DND-41 (cell line): ENCODE measurements around the gene DLG1.

Source experiments
- ATAC-seq: fragments of 200-7000 bp; cut with Tn5 transposase; 3 replicates; pipeline ENCODE4 v1.9.1; 2021; ENCODE audit warnings: low read depth; ENCODE audit not compliant: insufficient read depth
- DNase-seq: peaks from one replicate; pipeline ENCODE4 v3.0.0-alpha.2; 2020
- H2AFZ ChIP-seq: 2 replicates; pipeline ENCODE4 v1.6.0; 2012; ENCODE audit warnings: low read depth, low read length
- H3K27ac ChIP-seq: 2 replicates; pipeline ENCODE4 v1.5.1; 2012; ENCODE audit warnings: low read length, inconsistent platforms
- H3K27me3 ChIP-seq: fragments of 200-600 bp; sonication (generic); 2 replicates; pipeline ENCODE4 v1.6.0; 2012; ENCODE audit warnings: low read length, mild to moderate bottlenecking, inconsistent platforms; ENCODE audit not compliant: insufficient read depth, poor library complexity
- H3K36me3 ChIP-seq: 2 replicates; pipeline ENCODE4 v1.5.1; 2012; ENCODE audit warnings: low read length, inconsistent platforms; ENCODE audit not compliant: insufficient read depth
- H3K4me1 ChIP-seq: 2 replicates; pipeline ENCODE4 v1.5.1; 2012; ENCODE audit warnings: mild to moderate bottlenecking, low read length; ENCODE audit not compliant: insufficient read depth
- H3K4me2 ChIP-seq: 2 replicates; pipeline ENCODE4 v1.6.0; 2012; ENCODE audit warnings: mild to moderate bottlenecking, moderate library complexity, low read length, inconsistent platforms; ENCODE audit not compliant: insufficient read depth
- H3K4me3 ChIP-seq, 2 experiments: fragments of 200-600 bp in 1 of 2; shearing (Covaris generic) in 1 of 2; 2 replicates each; pipeline ENCODE4 v1.5.1; 2012 to 2016; ENCODE audit warnings: inconsistent platforms in 2 of 2, low read length in 2 of 2, mild to moderate bottlenecking in 2 of 2, low read depth in 1 of 2, moderate library complexity in 1 of 2
- H3K79me2 ChIP-seq: 2 replicates; pipeline ENCODE4 v1.6.0; 2012; ENCODE audit warnings: low read length, inconsistent platforms; ENCODE audit not compliant: insufficient read depth
- H3K9ac ChIP-seq: 2 replicates; pipeline ENCODE4 v1.6.0; 2012; ENCODE audit warnings: low read depth, mild to moderate bottlenecking, inconsistent platforms, low read length, moderate library complexity
- H3K9me3 ChIP-seq: 2 replicates; pipeline ENCODE4 v1.5.1; 2012; ENCODE audit warnings: low read length, moderate library complexity, mild to moderate bottlenecking, inconsistent platforms; ENCODE audit not compliant: insufficient read depth, severe bottlenecking
- H4K20me1 ChIP-seq: 2 replicates; pipeline ENCODE4 v1.6.0; 2012; ENCODE audit warnings: low read length; ENCODE audit not compliant: insufficient read depth
- EZH2 ChIP-seq: IDR thresholded peaks from 3 replicates; pipeline ENCODE4 v1.6.1; 2012; ENCODE audit warnings: borderline replicate concordance, low read depth, mild to moderate bottlenecking, moderate library complexity, low read length, inconsistent platforms; ENCODE audit not compliant: severe bottlenecking
- TF ChIP-seq, protein P1 (sequence below): IDR thresholded peaks from 2 replicates; pipeline ENCODE4 v1.5.1; 2012; ENCODE audit warnings: borderline replicate concordance, low read length, moderate library complexity, mild to moderate bottlenecking; ENCODE audit not compliant: poor library complexity, severe bottlenecking; ENCODE audit errors: extremely low read depth

The DLG1 gene

DNA sequence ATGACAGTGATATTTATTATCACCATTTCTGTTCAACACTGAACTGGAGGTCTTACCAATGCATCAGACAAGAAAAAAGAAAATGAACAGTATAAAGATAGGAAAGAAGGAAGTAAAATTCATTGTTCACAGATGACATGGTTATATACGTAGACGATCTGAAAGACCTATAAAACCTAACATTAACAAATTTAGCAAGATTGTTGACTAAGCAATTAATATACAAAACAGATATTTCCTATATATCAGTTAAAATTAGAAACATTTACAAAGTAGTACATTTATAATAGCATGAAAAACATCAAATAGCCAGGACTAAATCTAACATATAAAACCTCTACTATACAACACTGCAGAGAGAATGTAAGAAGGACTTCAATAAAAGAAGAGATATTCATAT is 176.0 kb downstream of the DLG1 start:
- Histone ChIP-seq H3K27me3 (no peaks in the 10 kb centered on the region), H3K4me3 (no peak overlapping the region), H3K9ac (no peak overlapping the region), H2AFZ (no peak overlapping the region), H3K36me3 (peaks cover 18% of the 10 kb centered on the region; the same call in 1 of the 2 replicates), H4K20me1 (no peaks in the 10 kb centered on the region), H3K27ac (no peak overlapping the region), H3K4me2 (no peak overlapping the region), H3K9me3 (no peaks in the 10 kb centered on the region), H3K79me2 (no peaks in the 10 kb centered on the region), H3K4me1 (no peaks in the 10 kb centered on the region)
- DNase-seq (no peak), ATAC-seq (no peak)
- TF ChIP-seq, protein P1, sequence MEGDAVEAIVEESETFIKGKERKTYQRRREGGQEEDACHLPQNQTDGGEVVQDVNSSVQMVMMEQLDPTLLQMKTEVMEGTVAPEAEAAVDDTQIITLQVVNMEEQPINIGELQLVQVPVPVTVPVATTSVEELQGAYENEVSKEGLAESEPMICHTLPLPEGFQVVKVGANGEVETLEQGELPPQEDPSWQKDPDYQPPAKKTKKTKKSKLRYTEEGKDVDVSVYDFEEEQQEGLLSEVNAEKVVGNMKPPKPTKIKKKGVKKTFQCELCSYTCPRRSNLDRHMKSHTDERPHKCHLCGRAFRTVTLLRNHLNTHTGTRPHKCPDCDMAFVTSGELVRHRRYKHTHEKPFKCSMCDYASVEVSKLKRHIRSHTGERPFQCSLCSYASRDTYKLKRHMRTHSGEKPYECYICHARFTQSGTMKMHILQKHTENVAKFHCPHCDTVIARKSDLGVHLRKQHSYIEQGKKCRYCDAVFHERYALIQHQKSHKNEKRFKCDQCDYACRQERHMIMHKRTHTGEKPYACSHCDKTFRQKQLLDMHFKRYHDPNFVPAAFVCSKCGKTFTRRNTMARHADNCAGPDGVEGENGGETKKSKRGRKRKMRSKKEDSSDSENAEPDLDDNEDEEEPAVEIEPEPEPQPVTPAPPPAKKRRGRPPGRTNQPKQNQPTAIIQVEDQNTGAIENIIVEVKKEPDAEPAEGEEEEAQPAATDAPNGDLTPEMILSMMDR = no peak
- TF ChIP-seq EZH2 = no peak

DNA sequence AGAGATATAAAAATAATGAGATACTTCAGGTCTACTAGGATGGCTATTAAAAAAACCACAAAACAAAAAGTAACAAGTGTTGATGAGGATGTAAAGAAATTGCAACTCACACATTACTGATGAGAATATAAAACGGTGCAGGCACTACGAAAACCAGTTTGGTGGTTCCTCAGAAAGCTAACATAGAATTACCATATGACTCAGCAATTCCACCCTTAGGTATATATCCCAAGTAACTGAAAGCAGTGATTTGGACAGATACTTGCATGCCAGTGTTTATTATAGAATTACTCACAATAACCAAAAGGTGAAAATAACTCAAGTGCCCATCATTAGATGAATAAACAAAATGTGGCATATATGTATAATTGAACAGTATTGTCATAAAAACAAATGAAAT is 181.3 kb downstream of the DLG1 start:
- no peak for TF ChIP-seq EZH2
- TF ChIP-seq, protein P1 = no peak
- no peaks in the 10 kb centered on the region for H3K27me3 ChIP-seq
- H3K4me1 ChIP-seq = no peaks in the 10 kb centered on the region
- no peak overlapping the region for H2AFZ ChIP-seq
- no peak for ATAC-seq
- no peak overlapping the region for H3K27ac ChIP-seq
- no peaks in the 10 kb centered on the region for H3K9me3 ChIP-seq
- H3K4me2 ChIP-seq = no peak overlapping the region
- no peaks in the 10 kb centered on the region for H3K79me2 ChIP-seq
- H3K4me3 ChIP-seq = no peak overlapping the region
- DNase-seq = no peak
- H3K36me3 ChIP-seq = peaks cover 30% of the 10 kb centered on the region; the same call in 1 of the 2 replicates
- no peaks in the 10 kb centered on the region for H4K20me1 ChIP-seq
- no peak overlapping the region for H3K9ac ChIP-seq

DNA sequence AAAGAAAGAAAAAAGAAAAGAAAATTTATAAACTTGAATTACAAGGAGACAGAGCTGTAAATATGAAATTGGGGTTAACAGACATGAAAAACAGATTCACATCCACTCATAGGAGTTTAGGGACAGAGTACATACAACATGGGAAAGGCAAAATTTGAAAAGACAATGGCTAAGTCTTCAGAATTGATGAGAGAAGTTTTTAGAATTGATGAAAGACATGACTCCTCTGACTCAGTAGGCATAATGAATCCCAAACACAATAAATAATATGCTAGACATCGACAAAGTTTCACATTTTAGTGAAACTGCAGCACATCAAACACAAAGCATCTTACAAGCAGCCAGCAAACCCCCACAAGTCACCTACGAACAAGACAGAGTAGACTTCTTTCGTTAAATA is 184.4 kb downstream of the DLG1 start:
- Histone ChIP-seq H3K9me3 (no peaks in the 10 kb centered on the region), H3K4me1 (no peaks in the 10 kb centered on the region), H3K9ac (no peak overlapping the region), H3K4me3 (no peak overlapping the region), H3K27me3 (no peaks in the 10 kb centered on the region), H2AFZ (no peak overlapping the region), H4K20me1 (no peaks in the 10 kb centered on the region), H3K36me3 (peaks cover 49% of the 10 kb centered on the region; the same call in 1 of the 2 replicates), H3K27ac (no peak overlapping the region), H3K4me2 (no peak overlapping the region), H3K79me2 (no peaks in the 10 kb centered on the region)
- DNase-seq (no peak), ATAC-seq (no peak)
- TF ChIP-seq EZH2 = no peak
- TF ChIP-seq, protein P1 = no peak

DNA sequence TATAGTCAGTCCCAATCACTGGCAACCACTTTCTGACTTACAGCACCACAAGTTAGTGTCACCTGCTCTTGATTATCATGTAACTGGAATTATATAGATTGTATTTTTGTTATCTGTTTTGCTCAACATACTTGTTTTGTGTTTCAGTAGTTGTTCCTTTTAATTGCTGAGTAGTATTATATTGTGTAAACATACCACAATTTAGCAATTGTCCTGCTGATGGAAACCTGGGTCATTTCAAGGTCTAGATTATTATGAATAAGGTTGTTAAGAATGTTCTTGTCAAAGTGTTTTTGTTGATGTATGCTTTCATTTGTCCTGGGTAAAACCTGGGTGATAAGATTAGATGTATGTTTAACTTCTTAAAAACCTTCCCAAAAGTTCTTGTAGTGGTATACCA is 186.7 kb downstream of the DLG1 start:
- TF ChIP-seq, protein P1 = no peak
- TF ChIP-seq EZH2 = no peak
- ATAC-seq = no peak
- Histone ChIP-seq H3K4me3 (no peak overlapping the region), H3K36me3 (peaks cover 48% of the 10 kb centered on the region; the same call in 1 of the 2 replicates), H4K20me1 (no peaks in the 10 kb centered on the region), H3K9me3 (no peaks in the 10 kb centered on the region), H3K79me2 (no peaks in the 10 kb centered on the region), H3K4me2 (no peak overlapping the region), H3K4me1 (no peaks in the 10 kb centered on the region), H2AFZ (no peak overlapping the region), H3K27ac (no peak overlapping the region), H3K9ac (no peak overlapping the region), H3K27me3 (no peaks in the 10 kb centered on the region)
- no peak for DNase-seq
